Right lobe of liver (tissue), 4 donors: ENCODE data around the gene PGS1.

Experiments
- POLR2A ChIP-seq: fragments of 450-650 bp; IDR thresholded peaks from one replicate; pipeline ENCODE4 v1.6.1; 2017; ENCODE audit warnings: antibody characterized with exemption, mild to moderate bottlenecking
- TF ChIP-seq, protein P1 (sequence below), 4 donors: fragments of 200-600 bp in 3 of 4; fragments of 450-650 bp in 1 of 4; IDR thresholded peaks; one replicate each; pipeline versions ENCODE4 v1.5.1 to v1.8.0; 2016 to 2022; ENCODE audit warnings: antibody characterized with exemption in 4 of 4, mild to moderate bottlenecking in 2 of 4
- donor health status: DM: no; HTN: no; CAD: no.
- donor health status: DM: no; HTN: no; CAD: no.
- donor health status: DM: no; HTN: yes; CAD: no.

DNA sequence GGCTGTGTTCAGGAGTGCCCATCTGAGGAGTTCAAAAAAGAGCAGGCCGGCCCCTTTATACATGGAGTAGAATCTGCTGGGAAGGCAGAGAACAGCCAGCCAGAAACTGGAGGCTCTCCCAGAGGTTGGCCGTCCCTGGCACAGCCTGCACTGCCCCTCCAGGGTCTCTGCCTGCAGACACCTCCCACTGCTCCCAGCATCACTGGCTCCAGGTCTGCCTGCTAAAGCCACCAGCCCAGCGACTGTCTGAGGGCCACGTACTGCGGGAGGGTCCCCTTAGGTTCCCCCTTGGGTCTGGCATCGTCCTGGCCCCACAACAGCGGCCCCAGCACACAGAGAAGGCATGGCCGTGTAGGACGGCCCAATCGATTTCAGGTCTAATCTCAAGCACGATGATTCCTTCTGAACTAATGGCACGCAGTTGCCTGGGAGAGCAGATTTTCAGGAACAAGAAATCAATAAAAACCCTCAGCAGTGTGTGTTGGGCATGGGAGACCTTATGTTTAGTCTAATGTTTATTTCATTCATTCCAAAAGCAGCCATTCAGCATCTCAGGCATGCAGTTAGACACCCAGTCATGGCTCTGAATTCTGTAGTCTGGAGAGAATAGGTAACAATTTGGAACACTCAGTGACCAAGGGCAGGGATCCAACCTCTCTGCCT lies 95.6 kb downstream of the PGS1 start:
- no peak for TF ChIP-seq POLR2A
- TF ChIP-seq, protein P1, sequence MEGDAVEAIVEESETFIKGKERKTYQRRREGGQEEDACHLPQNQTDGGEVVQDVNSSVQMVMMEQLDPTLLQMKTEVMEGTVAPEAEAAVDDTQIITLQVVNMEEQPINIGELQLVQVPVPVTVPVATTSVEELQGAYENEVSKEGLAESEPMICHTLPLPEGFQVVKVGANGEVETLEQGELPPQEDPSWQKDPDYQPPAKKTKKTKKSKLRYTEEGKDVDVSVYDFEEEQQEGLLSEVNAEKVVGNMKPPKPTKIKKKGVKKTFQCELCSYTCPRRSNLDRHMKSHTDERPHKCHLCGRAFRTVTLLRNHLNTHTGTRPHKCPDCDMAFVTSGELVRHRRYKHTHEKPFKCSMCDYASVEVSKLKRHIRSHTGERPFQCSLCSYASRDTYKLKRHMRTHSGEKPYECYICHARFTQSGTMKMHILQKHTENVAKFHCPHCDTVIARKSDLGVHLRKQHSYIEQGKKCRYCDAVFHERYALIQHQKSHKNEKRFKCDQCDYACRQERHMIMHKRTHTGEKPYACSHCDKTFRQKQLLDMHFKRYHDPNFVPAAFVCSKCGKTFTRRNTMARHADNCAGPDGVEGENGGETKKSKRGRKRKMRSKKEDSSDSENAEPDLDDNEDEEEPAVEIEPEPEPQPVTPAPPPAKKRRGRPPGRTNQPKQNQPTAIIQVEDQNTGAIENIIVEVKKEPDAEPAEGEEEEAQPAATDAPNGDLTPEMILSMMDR (IDR thresholded peaks at IDR 0.05): no peak
